SU-DHL-6 (cell line): ENCODE data around the gene CFAP141.

Experiments used
- CTCF ChIP-seq: fragments of 200-600 bp; sonication (generic); IDR thresholded peaks from one replicate; pipeline ENCODE4 v1.5.1; 2017; ENCODE audit warnings: antibody characterized with exemption, mild to moderate bottlenecking, low read length, moderate library complexity; ENCODE audit not compliant: insufficient read depth, poor library complexity, severe bottlenecking
- EZH2phosphoT487 ChIP-seq: fragments of 200-600 bp; sonication (generic), shearing (Covaris generic); conservative IDR thresholded peaks from 2 replicates; pipeline ENCODE4 v1.6.1; 2018; ENCODE audit warnings: mild to moderate bottlenecking, antibody characterized with exemption, low read length, moderate library complexity, mixed read lengths

- TF ChIP-seq CTCF (no peak), EZH2phosphoT487 (no peak)
These were observed 14.2 kb upstream of the CFAP141 start, which contains the start of gene UBAP2L for GRCh38 chr1:154220071-154220969.
